HG03159 (cell line): ENCODE results near the gene ABHD12.

Experiments used
- ATAC-seq: cut with Tn5 transposase; IDR thresholded peaks from one replicate; pipeline ENCODE4 v1.9.1; 2021; ENCODE audit warnings: mild to moderate bottlenecking, moderate library complexity; ENCODE audit not compliant: unreplicated experiment

Gene ABHD12

DNA sequence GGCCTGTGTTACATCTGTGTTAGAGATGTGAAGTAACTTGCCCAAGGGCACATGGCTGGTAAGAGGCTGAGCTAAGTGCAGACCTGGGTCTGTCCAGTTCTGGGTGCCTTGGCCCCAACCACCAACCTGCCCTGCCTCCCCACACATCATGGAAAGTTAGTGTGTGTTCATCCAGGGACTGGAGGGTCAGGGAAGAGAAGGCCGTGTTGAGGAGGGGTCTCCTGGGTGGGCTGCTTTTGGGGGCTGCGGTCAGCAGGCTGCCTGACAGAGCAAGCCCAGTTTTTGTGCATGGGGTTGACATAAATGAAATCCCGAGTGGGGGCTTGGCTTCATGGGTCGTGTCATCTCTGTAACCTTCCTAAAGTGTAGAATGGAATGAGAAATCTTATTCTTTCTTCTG is 131.8 kb downstream of the ABHD12 start:
- ATAC-seq: no peak

DNA sequence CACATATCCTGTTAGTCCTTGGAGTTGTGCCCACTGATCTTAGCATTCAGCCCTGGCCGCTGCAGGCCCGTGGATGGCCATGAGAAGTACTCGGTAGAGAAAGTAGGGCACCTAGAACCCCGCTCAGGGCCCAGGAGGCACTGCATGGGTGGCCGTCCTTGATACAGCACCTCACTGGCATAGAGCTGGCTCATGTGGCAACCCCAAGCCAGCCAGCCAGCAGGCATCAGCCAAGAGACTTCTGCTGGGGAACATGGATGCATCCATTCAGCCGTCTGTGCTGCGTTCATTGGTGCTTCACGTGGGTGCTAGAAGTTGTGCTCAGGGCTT is 132.2 kb downstream of the ABHD12 start:
- ATAC-seq: no peak

DNA sequence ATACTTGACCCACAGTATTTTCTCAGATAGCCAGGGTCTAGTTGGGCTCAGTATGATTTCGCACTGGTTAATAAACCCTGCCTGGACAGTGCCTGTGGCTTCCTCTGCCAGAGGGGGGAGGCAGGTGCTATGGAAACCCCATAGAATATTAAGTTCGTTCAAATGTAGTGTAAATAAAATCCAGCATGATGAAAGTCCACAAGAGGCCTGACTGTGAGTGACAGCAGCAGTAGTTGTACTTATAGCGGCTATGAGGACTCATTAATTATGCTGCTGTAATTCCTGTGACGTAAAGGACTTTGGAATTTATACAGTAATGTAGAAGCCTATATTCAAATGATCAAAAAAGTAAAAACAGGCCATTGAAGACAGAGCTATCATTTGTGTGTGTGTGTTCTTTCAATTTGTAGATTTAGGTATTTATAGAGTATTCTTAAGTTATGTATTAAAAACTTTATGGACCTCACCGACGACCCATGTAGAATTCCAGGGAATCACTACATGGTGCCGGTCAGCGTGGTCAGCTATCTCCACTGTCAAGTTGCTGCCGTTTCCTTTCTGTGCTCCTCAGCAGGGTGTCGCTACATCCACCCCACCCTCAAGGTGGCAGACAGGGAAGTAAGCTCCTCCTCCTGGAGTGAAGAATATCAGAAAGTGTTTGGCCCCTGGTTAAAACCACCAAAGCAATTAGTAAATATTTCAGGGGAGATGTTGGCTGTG is 132.7 kb downstream of the ABHD12 start:
- no peak for ATAC-seq

DNA sequence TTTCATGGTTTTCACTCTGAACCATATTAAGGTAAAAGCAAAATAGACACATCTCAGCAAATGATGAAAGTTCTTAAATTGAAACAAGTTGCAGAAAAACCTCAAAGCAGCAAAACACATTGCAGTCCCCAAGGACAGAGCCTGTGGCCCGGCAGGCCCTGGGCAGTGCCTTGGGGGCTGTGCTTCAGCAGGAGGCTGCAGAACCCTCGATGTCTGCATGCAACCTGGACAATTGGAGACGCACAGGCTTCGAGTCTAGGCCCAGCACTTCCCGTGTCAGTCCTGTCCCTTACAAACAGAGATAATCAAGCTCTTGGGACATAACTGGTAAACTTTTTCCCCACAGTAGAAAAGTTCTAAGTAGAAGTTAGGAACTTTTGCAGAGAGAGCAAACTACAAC is 133.5 kb downstream of the ABHD12 start:
- no peak for ATAC-seq

DNA sequence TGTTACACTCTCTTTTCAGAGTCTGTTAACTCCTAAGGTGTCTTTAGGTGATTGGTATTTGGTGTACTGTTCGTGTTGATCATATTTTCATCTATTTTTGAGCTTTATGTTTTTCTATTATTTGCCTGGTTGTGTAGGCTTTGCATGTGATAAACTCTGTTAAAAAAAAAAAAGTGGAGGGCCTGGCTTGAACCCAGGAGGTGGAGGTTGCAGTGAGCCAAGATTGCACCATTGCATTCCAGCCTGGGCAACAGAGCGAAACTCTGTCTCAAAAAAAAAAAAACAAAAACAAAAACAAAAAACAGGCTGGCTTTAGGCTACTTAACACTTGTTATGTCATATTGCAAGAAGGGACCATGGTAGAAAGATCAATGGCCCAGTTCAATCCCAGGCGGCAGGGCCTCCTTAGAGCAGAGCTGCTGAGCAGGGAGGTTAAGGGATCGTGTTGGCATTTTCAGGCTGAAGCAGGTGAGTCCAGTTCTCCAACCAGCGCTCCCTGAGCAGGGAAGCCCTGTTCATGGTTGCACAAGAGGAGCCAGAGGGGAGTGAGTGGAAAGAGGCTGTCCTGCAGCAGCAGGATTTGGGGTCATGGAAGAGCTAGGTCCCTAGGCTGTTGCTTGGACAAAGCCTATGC is 134.3 kb downstream of the ABHD12 start:
- ATAC-seq: no peak

DNA sequence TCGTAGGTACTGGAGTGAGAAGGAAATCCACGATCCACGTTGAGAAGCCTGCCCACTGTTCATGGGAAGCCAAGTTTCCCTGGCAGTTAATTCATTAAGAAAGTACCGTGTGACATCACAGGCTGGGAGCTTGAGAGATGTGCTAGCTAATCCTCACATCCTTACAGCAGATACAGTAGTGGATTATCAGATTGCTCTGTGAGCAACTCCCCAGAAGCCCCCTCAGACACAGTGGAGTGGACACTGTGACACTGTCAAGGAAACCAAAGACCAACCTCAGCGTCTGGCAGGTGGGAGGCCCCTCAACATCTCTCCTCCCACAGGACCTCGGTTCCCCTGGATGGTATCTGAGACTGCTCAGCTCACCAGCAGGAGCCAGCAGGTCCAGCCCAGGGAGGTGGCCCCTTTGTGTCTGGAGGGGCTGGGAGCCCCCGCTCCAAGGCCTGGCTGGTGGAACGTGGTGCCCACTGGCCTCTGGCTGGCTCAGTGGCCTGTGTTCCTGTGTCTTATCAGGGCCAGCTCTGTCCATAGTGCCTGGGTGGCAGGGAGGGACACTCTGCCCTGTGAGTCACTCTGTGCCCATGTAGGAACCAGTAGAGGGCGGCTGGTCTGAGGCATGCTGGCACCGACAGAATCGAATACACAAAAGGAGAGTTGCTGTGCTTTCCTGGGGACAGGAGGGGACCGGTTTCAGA is 135.5 kb downstream of the ABHD12 start:
- no peak for ATAC-seq

DNA sequence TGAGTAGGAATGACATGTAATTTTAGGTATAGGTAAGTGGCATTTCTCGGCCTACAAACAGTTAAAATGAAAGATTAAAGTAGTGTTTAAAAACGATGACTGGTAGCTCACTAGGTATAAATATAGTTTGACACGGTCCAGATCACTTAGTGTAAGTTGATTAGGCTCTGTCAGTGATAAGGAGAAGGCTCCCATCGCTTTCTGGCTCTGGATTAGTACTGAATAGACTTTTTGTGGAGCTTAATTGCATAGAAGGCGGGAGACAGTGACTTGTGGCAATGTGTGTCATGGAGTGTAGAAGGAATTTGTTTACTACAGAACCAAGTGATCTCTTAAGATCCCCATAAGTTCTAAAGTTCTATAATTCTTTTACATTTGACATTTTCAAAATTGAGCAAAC is 136.1 kb downstream of the ABHD12 start:
- no peak for ATAC-seq

DNA sequence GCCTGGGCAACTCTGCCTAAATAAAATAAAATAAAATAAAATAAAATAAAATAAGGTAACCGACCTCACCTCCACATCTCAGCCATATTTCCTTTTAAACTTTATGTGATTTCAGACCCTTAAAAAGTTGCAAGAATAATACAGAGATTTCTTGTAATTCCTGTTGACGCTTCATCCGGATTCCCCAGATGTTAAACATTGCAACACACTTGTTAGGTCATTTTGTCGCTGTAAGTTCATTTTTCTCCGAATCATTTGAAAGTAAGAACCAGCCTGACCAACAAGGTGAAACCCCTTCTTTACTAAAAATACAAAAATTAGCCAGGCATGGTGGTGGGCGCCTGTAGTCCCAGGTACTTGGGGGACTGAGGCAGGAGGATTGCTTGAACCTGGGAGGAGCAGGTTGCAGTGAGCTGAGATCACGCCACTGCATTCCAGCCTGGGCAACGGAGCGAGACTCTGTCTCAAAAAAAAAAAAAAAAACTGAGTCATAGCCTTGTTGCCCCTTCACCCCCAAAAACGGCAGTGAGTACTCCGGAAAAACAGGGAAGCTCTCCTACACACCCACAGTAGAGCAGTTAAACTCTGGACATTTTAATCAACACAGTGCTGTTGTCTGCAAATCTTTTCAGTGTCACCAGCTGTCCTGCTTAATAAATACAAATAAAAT is 136.9 kb downstream of the ABHD12 start:
- no peak for ATAC-seq

DNA sequence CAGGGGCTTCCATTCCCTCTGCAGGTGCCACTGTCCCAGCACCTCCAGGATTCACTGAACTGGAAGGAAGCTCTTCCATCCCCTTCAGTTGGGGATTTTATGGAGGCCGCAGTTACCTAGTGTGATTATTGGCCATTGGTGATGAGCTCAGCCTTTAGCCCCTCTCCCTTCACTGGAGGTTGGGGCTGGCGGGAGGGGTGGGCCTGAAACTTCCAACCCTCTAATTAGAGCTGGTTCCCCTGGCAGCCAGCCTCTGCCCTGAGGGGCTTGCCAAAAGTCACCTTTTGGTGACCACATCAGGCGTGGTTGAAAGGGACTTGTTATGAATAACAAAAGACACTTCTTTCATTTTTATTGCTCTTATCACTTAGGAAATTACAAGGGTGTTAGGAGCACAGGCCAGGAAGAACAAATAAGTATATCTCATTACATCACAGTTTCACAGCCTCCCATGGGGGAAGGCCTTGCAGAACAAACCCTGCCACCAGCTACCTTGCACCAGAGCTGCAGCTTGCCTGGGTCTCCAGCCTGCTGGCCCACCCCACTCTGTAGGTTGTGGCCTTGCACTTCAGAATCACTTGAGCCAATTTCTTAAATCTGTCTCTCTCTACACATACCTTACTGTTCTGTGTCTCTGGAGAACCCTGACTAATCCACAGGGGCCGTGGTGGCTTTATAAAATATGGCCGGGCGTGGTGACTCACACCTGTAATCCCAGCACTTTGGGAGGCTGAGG is 137.8 kb downstream of the ABHD12 start:
- no peak for ATAC-seq

DNA sequence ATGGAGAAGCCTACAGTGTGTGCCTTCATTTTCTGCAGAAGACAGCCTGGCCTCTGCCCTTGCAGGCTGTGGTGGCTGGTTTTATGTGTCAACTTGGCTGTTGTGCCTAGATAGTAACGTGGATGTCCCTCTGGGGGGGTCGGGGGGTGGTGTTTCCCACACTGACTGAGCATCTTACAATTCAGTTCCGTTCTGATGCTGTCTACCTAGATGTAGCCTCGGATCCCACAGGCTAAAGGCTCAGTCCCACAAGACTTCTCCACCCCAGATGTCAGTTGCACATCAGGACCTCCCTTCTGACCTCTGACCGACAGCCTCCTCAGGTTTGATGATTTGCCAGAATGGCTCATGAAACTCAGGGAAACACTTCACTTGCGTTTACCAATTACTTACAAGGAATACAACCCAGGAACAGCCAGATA is 138.4 kb downstream of the ABHD12 start:
- ATAC-seq: no peak

DNA sequence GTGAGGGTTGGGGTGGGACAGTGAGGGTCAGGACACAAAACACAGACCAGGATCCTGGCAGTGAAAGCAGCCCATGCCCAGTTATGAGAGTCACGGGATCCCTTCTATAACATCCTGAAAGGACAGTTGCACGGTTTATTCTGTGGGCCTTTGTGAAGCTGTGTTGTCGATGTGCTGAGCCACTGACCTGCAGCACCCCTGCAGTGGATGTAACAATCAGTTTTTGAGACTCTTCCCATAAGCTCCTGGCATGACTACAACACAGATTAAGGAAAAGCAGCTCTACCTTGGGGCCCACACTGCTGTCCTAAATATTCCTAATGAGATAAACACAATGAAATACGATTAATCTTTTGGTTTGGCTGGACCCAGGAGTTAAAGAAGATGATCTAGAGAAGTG is 139.1 kb downstream of the ABHD12 start:
- ATAC-seq: no peak

DNA sequence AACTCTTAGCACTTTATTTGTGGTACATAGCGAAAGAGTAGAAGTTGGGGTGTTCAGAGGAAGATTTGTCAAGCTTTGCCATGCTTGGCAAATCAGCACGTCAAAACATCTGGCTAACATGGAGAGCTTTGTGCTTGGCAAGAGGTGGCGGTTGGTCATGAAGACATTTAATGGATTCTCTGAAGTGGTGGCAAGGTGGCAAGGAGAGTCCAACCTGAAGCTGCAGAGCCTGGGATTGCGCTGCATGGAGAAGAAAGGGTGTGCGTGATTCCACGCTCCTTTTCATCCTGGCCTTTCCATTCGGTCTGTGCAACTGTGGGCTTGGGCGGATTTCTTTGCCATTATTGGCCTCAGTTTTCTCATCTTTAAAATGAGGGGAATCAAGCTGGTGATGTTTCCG is 139.6 kb downstream of the ABHD12 start:
- no peak for ATAC-seq

DNA sequence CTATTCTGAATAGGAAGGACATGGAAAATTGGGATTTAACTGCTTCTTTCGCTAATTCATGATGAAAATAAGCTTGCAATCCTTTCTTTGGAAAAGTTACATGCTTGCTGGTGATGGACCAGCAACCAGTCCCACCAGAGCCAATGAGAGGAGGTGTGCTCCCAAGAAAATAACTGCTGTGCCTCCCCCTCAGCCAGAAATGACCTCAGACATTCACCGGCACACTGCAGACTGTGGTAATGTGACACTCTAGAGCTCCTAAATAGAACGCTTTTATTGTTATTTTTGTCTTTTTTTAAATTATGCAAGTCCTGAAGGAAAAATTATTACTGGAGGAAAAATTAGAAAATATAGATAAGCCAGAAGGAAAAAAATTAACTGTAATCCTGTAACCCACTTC is 140.1 kb downstream of the ABHD12 start:
- no peak for ATAC-seq
